Activated CD8-positive, alpha-beta T cell treated with anti-CD3 and anti-CD28 coated beads for 36 hours (primary cell): ENCODE measurements around the gene ZSWIM4. TPM values are rescaled to one million over a fixed set of nuclear protein-coding genes. Genes with fewer than 3 reads are reported as not detected.
A peak's percentile ranks its signal among the peaks of the same experiment; 100 is the strongest.

Experiments used
- ATAC-seq: fragments of 200-7000 bp; cut with Tn5 transposase; one replicate; pipeline ENCODE4 v1.10.0; 2021; ENCODE audit warnings: mild to moderate bottlenecking, moderate library complexity
- CTCF ChIA-PET: fragments of 350-600 bp; sonication (Branson Sonifier 250); formaldehyde crosslinking; loops from one replicate; lab custom pipeline; 2021; ENCODE audit warnings: antibody characterized with exemption; lab: Charles Lee
- POLR2A ChIA-PET: fragments of 350-600 bp; sonication (Branson Sonifier 250); formaldehyde crosslinking; loops from one replicate; lab custom pipeline; 2021; ENCODE audit warnings: antibody characterized with exemption; lab: Charles Lee
- DNase-seq: peaks from one replicate; pipeline ENCODE4 v3.0.0-alpha.2; 2020
- H3K27ac Mint-ChIP-seq: one replicate; pipeline ENCODE4 v1.8.0; 2021; ENCODE audit warnings: mild to moderate bottlenecking, mixed read lengths
- H3K27me3 Mint-ChIP-seq: one replicate; pipeline ENCODE4 v1.8.0; 2021; ENCODE audit warnings: mixed read lengths
- H3K36me3 Mint-ChIP-seq: one replicate; pipeline ENCODE4 v1.8.0; 2021; ENCODE audit warnings: low read depth, mixed read lengths
- H3K4me1 Mint-ChIP-seq: one replicate; pipeline ENCODE4 v1.8.0; 2021; ENCODE audit warnings: low read depth, mixed read lengths
- H3K4me3 Mint-ChIP-seq: one replicate; pipeline ENCODE4 v1.8.0; 2021; ENCODE audit warnings: mild to moderate bottlenecking, moderate library complexity, mixed read lengths
- H3K9me3 Mint-ChIP-seq: one replicate; pipeline ENCODE4 v1.8.0; 2021; ENCODE audit warnings: mixed read lengths
- intact Hi-C: fragments of 100-400 bp; cut with micrococcal nuclease; formaldehyde crosslinking; loops from one replicate; pipeline ENCODE4 v1.10.0; 2022
- total RNA-seq, 2 experiments: library from RNA; stranded (reverse); gene quantifications; one replicate each; pipeline ENCODE4 v1.2.3, GENCODE V29; 2021
- TF ChIP-seq, protein P1 (sequence below): fragments of 200-600 bp; IDR thresholded peaks from one replicate; pipeline ENCODE4 v1.8.0; 2022; ENCODE audit warnings: antibody characterized with exemption, mild to moderate bottlenecking

Gene ZSWIM4
- total RNA-seq, 2 experiments from 2014 or later, result 6.6 to 6.8 TPM

DNA sequence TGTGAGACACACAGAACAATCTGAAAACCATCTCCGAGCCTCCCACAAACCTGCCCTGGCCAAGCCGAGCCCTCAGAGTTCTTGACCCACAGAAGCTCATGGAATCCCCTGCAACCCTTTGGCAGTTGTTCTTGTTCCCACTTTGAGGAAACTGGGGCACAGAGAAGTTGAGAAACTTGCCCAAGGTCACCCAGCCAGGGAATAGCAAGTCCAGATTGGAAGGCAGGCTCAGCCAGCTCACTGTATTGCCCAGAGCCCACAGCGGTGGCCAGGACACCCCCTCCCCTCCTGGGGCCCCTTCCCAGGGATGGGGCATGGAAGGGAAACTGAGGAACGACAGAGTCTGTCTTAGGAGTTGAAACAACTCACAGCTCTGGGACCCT, 1.8 kb downstream of the ZSWIM4 start:
- DNase-seq, result no peak
- intact Hi-C loops, result loop anchor here (5.0 kb wide), 1 partner anchor 40 kb away; no protein-coding TSS in a partner anchor
- TF ChIP-seq, protein P1, sequence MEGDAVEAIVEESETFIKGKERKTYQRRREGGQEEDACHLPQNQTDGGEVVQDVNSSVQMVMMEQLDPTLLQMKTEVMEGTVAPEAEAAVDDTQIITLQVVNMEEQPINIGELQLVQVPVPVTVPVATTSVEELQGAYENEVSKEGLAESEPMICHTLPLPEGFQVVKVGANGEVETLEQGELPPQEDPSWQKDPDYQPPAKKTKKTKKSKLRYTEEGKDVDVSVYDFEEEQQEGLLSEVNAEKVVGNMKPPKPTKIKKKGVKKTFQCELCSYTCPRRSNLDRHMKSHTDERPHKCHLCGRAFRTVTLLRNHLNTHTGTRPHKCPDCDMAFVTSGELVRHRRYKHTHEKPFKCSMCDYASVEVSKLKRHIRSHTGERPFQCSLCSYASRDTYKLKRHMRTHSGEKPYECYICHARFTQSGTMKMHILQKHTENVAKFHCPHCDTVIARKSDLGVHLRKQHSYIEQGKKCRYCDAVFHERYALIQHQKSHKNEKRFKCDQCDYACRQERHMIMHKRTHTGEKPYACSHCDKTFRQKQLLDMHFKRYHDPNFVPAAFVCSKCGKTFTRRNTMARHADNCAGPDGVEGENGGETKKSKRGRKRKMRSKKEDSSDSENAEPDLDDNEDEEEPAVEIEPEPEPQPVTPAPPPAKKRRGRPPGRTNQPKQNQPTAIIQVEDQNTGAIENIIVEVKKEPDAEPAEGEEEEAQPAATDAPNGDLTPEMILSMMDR, result no peak
- CTCF ChIA-PET, result interaction anchor here (1.1 to 6.2 kb wide), 4 partner anchors 12 to 65 kb away, joined by 4 to 58 read pairs (median 10); no protein-coding TSS in a partner anchor
- H3K4me1 Mint-ChIP-seq, result peaks cover 23% of the 10 kb centered on the region
- no peak for ATAC-seq
- no peaks in the 10 kb centered on the region for H3K9me3 Mint-ChIP-seq
- no peaks in the 10 kb centered on the region for H3K36me3 Mint-ChIP-seq
- POLR2A ChIA-PET, result interaction anchor here (0.7 to 6.7 kb wide), 5 partner anchors 9 to 51 kb away, joined by 3 to 32 read pairs (median 5); no protein-coding TSS in a partner anchor
- H3K4me3 Mint-ChIP-seq, result peak overlapping the region; percentile 82
- no peaks in the 10 kb centered on the region for H3K27me3 Mint-ChIP-seq
- peak overlapping the region; percentile 83 for H3K27ac Mint-ChIP-seq

DNA sequence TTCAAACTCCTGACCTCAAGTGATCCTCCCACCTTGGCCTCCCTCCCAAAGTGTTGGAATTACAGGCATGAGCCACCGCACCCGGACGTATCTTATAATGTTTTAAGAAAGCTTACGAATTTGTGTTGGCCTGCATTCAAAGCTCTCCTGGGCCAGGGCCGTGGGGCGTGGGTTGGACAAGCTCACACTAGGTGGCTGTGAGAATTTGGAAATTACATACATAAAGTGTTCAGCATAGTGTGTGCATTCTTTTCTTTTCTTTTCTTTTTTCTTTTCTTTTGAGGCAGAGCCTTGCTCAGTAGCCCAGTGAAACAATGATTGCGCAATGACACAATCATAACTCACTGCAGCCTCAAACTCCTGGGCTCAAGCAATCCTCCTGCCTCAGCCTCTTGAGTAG, 2.6 kb downstream of the ZSWIM4 start:
- TF ChIP-seq, protein P1, result no peak
- Mint-ChIP-seq H3K4me1 (peaks cover 23% of the 10 kb centered on the region), H3K9me3 (no peaks in the 10 kb centered on the region), H3K36me3 (peaks cover 2% of the 10 kb centered on the region), H3K27ac (no peak overlapping the region), H3K4me3 (no peak overlapping the region), H3K27me3 (no peaks in the 10 kb centered on the region)
- intact Hi-C loops, result loop anchor here (5.0 kb wide), 1 partner anchor 39 kb away; no protein-coding TSS in a partner anchor
- no peak for ATAC-seq
- POLR2A ChIA-PET, result interaction anchor here (1.0 to 6.7 kb wide), 5 partner anchors 10 to 49 kb away, joined by 3 to 32 read pairs (median 5); no protein-coding TSS in a partner anchor
- CTCF ChIA-PET, result interaction anchor here (0.8 to 6.2 kb wide), 6 partner anchors 9 to 64 kb away, joined by 4 to 58 read pairs (median 7); no protein-coding TSS in a partner anchor
- no peak for DNase-seq

DNA sequence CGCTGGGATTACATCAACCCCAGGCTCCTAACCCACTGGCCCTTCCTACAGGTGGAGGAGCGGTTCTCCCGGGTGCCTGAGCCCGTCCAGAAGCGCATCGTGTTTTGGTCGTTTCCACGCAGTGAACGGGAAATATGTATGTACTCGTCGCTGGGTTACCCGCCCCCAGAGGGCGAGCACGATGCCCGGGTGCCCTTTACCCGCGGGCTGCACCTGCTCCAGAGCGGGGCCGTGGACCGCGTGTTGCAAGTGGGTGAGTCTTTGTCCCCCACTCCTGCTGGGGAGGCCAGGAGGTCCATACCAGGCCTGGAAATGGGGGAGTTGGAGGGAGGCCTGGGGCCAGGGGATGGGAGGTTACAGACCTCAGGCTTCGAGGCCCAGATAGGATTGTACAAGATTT, 4.4 kb downstream of the ZSWIM4 start:
- no peaks in the 10 kb centered on the region for H3K9me3 Mint-ChIP-seq
- peaks cover 16% of the 10 kb centered on the region for H3K4me1 Mint-ChIP-seq
- intact Hi-C loops, result loop anchor here (5.0 kb wide), 1 partner anchor 38 kb away; no protein-coding TSS in a partner anchor
- TF ChIP-seq, protein P1, result no peak
- ChIA-PET POLR2A (no interaction called here), CTCF (interaction anchor here (0.9 to 6.2 kb wide), 2 partner anchors 15 to 62 kb away, joined by 3 to 58 read pairs; no protein-coding TSS in a partner anchor)
- no peak for DNase-seq
- ATAC-seq, result no peak
- H3K36me3 Mint-ChIP-seq, result peaks cover 2% of the 10 kb centered on the region
- no peak overlapping the region for H3K4me3 Mint-ChIP-seq
- no peaks in the 10 kb centered on the region for H3K27me3 Mint-ChIP-seq
- H3K27ac Mint-ChIP-seq, result no peak overlapping the region

DNA sequence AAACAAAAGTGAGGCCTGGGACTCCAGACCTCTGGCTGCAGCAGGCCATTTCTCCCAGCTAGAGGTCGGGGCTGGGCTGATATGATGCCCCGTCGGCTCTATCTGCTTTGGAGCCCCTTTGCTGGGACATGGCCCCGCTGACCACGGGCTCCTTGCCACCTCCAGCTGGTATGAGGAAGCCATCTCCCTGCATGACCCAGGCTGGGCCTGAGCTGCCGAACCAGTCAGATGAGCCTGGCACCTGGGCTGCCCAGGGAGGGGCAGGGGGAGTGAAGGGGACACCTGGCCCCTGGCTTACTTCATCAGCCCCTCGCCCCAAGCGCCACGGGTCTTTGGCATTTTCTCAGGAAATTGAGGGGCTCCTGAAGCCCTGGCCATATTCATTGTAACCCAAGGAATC, 7.8 kb downstream of the ZSWIM4 start:
- no peak for DNase-seq
- peaks cover 7% of the 10 kb centered on the region for H3K36me3 Mint-ChIP-seq

More for the DNA sequence above, 7.8 kb downstream of the ZSWIM4 start:
- ATAC-seq, result no peak
- Mint-ChIP-seq H3K27me3 (no peaks in the 10 kb centered on the region), H3K4me3 (no peak overlapping the region), H3K9me3 (no peaks in the 10 kb centered on the region), H3K4me1 (no peaks in the 10 kb centered on the region), H3K27ac (no peak overlapping the region)
- CTCF ChIA-PET, result interaction anchor here (1.2 kb wide), 1 partner anchor 15 kb away, joined by 3 read pairs; no protein-coding TSS in a partner anchor
- intact Hi-C loops, result no loop called here
- POLR2A ChIA-PET, result no interaction called here
- TF ChIP-seq, protein P1, result no peak
